LHCN-M2 (cell line): ENCODE data around the gene AZIN2. TPM values are rescaled to one million over a fixed set of nuclear protein-coding genes. Genes with fewer than 3 reads are reported as not detected.

ENCODE experiments used
- total RNA-seq: library from RNA; depleted of rRNA; stranded (reverse); fragments of >200 nt; gene quantifications from 2 replicates; pipeline ENCODE4 v1.2.3, GENCODE V29; 2014; rRNA removed

The AZIN2 gene
- total RNA-seq, 1 experiment from 2014 or later = 5.0 TPM

Other genes with a start within 250 kb of the AZIN2 start
- gene FNDC5, start 210.2 kb upstream of the AZIN2 start, total RNA-seq = 8.7 and 28.5 TPM in 2 replicates
- not detected in 2 replicates for gene HPCA, start 194.7 kb upstream of the AZIN2 start, total RNA-seq
- gene TMEM54, start 179.8 kb upstream of the AZIN2 start, total RNA-seq = 48.5 and 60.5 TPM in 2 replicates
- 12.9 and 13.7 TPM in 2 replicates for gene RNF19B, start 116.3 kb upstream of the AZIN2 start, total RNA-seq
- 182 and 189 TPM in 2 replicates for gene AK2, start 44.3 kb upstream of the AZIN2 start, total RNA-seq
- 11.5 and 11.9 TPM in 2 replicates for gene TRIM62, start 100.9 kb downstream of the AZIN2 start, total RNA-seq
- gene ZNF362, start 175.3 kb downstream of the AZIN2 start, total RNA-seq = 15.7 and 18.6 TPM in 2 replicates
- 0.51 TPM in 1 of 2 replicates, not detected in the other for gene A3GALT2, start 239.9 kb downstream of the AZIN2 start, total RNA-seq